IPS-18a (cell line): ENCODE measurements around the gene REPIN1.

ENCODE experiments used
- H3K27ac ChIP-seq: one replicate; pipeline ENCODE4 v1.5.1; 2013; ENCODE audit warnings: low read length
- H3K27me3 ChIP-seq: one replicate; pipeline ENCODE4 v1.6.1; 2013; ENCODE audit warnings: mild to moderate bottlenecking, low read length; ENCODE audit not compliant: control insufficient read depth, insufficient read depth
- H3K36me3 ChIP-seq: one replicate; pipeline ENCODE4 v1.6.1; 2013; ENCODE audit warnings: low read depth, low read length; ENCODE audit not compliant: control insufficient read depth
- H3K4me1 ChIP-seq: one replicate; pipeline ENCODE4 v1.6.1; 2013; ENCODE audit warnings: low read depth, low read length; ENCODE audit not compliant: control insufficient read depth
- H3K4me3 ChIP-seq: one replicate; pipeline ENCODE4 v1.5.1; 2013; ENCODE audit warnings: low read length
- H3K9ac ChIP-seq: one replicate; pipeline ENCODE4 v1.6.1; 2013; ENCODE audit warnings: mild to moderate bottlenecking, low read length, moderate library complexity
- H3K9me3 ChIP-seq: one replicate; pipeline ENCODE4 v1.6.1; 2013; ENCODE audit warnings: low read depth, low read length; ENCODE audit not compliant: control insufficient read depth

REPIN1 gene

DNA sequence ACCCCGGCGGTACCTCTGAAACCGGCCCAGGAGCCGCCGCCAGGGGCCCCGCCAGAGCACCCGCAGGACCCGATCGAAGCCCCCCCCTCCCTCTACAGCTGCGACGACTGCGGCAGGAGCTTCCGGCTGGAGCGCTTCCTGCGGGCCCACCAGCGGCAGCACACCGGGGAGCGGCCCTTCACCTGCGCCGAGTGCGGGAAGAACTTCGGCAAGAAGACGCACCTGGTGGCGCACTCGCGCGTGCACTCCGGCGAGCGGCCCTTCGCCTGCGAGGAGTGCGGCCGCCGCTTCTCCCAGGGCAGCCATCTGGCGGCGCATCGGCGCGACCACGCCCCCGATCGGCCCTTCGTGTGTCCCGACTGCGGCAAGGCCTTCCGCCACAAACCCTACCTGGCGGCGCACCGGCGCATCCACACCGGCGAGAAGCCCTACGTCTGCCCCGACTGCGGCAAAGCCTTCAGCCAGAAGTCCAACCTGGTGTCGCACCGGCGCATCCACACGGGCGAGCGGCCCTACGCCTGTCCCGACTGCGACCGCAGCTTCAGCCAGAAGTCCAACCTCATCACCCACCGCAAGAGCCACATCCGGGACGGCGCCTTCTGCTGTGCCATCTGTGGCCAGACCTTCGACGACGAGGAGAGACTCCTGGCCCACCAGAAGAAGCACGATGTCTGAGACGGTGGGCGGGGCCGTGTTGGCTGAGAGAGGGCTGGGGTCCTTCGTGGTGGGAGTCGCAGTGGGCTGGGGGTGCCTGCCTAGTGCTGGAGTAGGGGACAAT lies 3.8 kb downstream of the REPIN1 start:
- Histone ChIP-seq H3K9me3 (no peaks in the 10 kb centered on the region), H3K36me3 (peaks cover 40% of the 10 kb centered on the region), H3K4me1 (peaks cover 41% of the 10 kb centered on the region), H3K27me3 (no peaks in the 10 kb centered on the region), H3K27ac (no peak overlapping the region), H3K4me3 (no peak overlapping the region), H3K9ac (no peak overlapping the region)

DNA sequence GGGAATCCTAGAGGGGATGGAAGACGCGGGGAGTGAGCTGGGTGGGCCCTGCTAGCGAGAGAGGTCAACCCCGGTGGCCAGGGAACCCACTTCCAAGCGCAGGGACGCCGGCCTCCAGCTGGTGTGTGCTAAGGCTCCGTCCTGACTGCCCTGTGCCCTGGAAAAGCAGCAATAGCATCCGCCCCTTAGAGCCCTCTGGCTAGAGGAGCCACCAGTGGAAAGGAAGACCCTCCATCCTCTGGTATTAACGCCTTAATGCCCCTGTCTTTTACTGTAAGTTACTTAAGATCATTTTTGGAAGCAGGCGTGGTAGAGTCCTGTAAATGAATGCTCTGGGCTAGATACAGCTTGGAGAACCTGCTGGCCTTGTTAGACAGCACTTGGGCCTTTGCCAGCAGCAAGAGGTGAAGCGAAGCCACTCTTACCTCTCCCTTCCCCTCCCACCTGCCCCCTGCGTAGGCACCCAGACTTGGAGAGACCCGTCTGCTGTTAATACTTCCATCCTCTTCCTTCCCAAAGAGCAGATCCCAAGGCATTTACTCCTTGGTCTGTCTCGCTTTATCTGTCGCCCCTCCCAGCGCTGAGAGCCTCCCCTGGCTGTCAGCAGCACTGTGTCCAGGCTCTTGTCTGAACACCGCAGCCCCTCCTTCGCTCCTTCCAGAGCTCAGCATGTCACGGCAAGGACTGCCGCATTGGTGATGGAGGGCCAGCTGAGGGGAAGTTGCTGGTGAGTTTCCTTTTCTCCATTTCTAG lies 4.6 kb downstream of the REPIN1 start:
- H3K27ac ChIP-seq = no peak overlapping the region
- H3K36me3 ChIP-seq = peaks cover 40% of the 10 kb centered on the region
- no peaks in the 10 kb centered on the region for H3K9me3 ChIP-seq
- H3K4me3 ChIP-seq = no peak overlapping the region
- H3K27me3 ChIP-seq = no peaks in the 10 kb centered on the region
- H3K9ac ChIP-seq = no peak overlapping the region
- H3K4me1 ChIP-seq = peaks cover 42% of the 10 kb centered on the region

DNA sequence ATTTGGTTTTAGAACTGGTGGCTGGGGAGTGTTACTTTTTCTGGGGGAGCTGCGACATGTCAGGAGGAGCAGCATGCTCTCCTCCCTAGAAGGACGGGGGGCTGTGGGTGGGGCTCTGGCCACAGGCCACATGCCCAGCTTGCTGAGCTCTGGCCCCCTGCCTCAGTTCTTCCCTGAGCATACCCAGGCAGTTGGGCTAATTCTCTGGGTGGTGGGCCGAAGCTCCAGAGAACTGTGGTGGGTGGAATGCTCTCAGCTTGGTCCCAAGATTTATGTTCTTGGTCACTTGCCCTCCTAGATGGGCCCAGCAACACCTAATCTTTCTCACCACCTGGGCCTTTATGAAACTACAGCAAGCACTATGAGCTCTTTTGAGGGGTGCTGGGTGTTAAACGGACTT lies 5.4 kb downstream of the REPIN1 start:
- H3K27ac ChIP-seq = no peak overlapping the region
- H3K9ac ChIP-seq = no peak overlapping the region
- peaks cover 45% of the 10 kb centered on the region for H3K4me1 ChIP-seq
- no peak overlapping the region for H3K4me3 ChIP-seq
- no peaks in the 10 kb centered on the region for H3K9me3 ChIP-seq
- no peaks in the 10 kb centered on the region for H3K27me3 ChIP-seq
- H3K36me3 ChIP-seq = peaks cover 40% of the 10 kb centered on the region

DNA sequence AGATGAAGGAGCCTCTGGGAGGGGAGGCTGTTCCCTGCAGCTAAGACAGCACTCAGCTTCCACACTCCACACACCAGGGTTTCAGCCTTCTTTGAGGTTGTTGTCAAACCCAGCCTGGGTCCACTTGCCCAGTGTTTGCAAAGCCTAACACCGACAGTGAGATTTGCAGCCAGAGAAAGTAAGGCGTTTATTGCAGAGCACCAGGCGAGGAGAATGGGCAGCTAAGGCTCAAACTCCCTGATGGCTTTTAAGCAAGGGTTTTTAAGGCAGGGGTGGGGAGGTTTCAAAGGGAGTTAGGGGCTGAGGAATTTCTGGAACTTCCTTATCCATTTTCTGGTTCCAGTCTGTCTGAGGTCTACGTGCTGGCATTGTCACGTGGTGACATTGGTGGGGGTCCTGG lies 5.8 kb downstream of the REPIN1 start:
- Histone ChIP-seq H3K9ac (no peak overlapping the region), H3K27ac (no peak overlapping the region), H3K27me3 (no peaks in the 10 kb centered on the region), H3K9me3 (no peaks in the 10 kb centered on the region), H3K36me3 (peaks cover 40% of the 10 kb centered on the region), H3K4me1 (peaks cover 45% of the 10 kb centered on the region), H3K4me3 (no peak overlapping the region)

DNA sequence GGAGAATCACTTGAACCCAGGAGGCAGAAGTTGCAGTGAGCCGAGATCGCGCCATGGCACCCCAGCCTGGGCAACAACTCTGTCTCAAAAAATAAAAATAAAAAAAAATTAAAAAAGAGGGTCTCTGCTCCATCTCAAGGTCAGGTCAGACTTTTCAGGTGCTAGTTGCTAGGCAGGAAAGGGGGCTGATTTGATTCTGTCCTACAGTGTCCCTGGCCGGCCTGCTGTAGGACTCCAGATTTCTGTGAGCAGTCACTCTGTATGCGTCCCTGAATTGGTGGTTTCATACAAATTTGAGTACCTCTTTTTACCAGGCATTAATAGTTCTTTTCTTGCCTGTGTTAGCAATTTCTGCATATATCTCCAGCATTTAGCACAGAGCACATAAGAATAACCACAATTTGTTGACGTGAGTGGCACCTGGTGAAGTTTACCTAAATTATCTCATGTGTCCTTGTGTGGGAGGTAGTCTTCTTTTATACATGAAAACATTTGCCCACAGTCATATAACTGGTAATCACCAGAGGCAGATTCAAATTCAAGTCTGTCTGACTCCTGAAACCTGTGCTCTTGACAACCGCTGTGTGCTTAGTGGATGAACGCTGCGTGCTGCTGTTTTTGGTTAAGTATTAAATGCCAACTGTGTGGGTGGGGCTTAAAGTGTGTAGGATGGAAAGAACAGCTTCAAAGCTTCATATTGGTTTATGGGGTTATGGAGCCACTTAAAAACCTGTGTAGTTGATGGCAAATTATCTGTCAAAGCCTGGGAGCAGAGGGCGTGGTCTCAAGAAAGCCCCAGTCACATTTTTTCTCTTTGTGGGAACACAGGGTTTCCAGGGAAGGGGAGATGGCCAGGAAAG lies 7.3 kb downstream of the REPIN1 start:
- H3K36me3 ChIP-seq = peaks cover 30% of the 10 kb centered on the region
- no peak overlapping the region for H3K4me3 ChIP-seq
- H3K9me3 ChIP-seq = no peaks in the 10 kb centered on the region
- H3K27ac ChIP-seq = no peak overlapping the region
- peaks cover 42% of the 10 kb centered on the region for H3K4me1 ChIP-seq
- no peaks in the 10 kb centered on the region for H3K27me3 ChIP-seq
- H3K9ac ChIP-seq = no peak overlapping the region

DNA sequence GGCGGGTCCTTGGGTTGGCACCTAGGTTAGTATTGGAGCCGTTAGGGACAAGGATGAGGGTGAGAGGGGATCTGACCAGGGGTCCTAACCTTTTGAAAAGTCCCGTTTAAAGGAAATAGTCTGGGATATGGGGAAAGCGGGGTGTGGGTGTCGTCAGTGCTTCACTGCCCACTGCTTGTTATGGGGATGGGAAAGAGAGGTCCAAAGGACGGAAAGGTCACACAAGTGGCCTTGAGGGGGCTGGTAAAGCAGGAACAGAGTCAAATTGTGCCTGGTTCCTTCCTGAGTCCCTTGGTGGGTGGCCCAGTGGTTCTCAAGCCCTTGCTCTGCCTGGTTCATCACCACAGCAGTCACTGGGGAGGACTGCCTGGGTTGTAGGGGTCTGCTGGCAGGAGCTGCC lies 7.9 kb downstream of the REPIN1 start:
- no peaks in the 10 kb centered on the region for H3K27me3 ChIP-seq

DNA sequence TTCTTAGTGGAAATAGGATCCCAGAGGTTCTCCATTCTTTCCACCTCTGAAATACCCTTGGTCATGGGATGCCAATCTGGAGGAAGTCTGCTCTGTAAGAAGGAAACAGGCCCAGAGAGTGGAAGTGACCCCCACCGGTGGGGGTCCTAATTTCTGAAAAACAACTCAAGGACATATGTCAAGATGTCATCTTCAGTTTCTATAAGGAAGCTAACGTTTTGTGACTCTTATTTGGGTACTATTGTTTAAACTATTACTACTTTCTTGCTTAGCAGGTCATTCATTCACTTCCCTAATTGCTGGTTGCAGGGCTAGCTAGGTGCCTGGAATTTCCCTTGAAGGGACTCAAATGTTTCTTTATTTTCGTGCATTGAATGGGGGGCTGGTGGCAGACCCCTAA lies 8.6 kb downstream of the REPIN1 start:
- no peak overlapping the region for H3K4me3 ChIP-seq
- no peaks in the 10 kb centered on the region for H3K27me3 ChIP-seq
- no peaks in the 10 kb centered on the region for H3K9me3 ChIP-seq
- H3K4me1 ChIP-seq = peaks cover 45% of the 10 kb centered on the region
- H3K9ac ChIP-seq = peak overlapping the region; percentile 94
- no peak overlapping the region for H3K27ac ChIP-seq
- peaks cover 21% of the 10 kb centered on the region for H3K36me3 ChIP-seq

More for the DNA sequence above, 7.9 kb downstream of the REPIN1 start:
- H3K27ac ChIP-seq = no peak overlapping the region
- H3K4me3 ChIP-seq = no peak overlapping the region
- peaks cover 25% of the 10 kb centered on the region for H3K36me3 ChIP-seq
- peaks cover 45% of the 10 kb centered on the region for H3K4me1 ChIP-seq
- no peaks in the 10 kb centered on the region for H3K9me3 ChIP-seq
- H3K9ac ChIP-seq = no peak overlapping the region

DNA sequence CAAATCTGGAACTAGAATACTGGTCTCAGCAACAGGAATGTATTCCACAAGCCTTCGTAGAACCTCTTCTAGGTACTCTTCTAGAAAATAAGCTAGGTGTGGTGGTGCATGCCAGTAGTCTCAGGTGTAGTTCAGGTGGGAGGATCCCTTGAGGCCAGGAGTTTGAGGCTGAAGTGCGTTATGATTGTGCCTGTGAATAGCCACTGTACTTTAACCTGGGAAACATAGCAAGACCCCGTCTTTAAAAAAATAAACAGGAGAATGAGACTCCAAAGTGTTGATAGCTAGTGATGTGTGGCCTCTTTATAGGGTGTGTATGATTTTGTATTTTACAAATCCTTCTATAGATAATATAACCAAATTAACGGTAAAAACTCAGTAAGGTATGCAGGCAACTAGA lies 9.0 kb downstream of the REPIN1 start:
- no peaks in the 10 kb centered on the region for H3K27me3 ChIP-seq
- H3K36me3 ChIP-seq = peaks cover 19% of the 10 kb centered on the region
- H3K27ac ChIP-seq = peak overlapping the region; percentile 94
- H3K4me3 ChIP-seq = peak overlapping the region; percentile 79
- H3K4me1 ChIP-seq = peaks cover 47% of the 10 kb centered on the region
- no peaks in the 10 kb centered on the region for H3K9me3 ChIP-seq
- H3K9ac ChIP-seq = peak overlapping the region; percentile 94

DNA sequence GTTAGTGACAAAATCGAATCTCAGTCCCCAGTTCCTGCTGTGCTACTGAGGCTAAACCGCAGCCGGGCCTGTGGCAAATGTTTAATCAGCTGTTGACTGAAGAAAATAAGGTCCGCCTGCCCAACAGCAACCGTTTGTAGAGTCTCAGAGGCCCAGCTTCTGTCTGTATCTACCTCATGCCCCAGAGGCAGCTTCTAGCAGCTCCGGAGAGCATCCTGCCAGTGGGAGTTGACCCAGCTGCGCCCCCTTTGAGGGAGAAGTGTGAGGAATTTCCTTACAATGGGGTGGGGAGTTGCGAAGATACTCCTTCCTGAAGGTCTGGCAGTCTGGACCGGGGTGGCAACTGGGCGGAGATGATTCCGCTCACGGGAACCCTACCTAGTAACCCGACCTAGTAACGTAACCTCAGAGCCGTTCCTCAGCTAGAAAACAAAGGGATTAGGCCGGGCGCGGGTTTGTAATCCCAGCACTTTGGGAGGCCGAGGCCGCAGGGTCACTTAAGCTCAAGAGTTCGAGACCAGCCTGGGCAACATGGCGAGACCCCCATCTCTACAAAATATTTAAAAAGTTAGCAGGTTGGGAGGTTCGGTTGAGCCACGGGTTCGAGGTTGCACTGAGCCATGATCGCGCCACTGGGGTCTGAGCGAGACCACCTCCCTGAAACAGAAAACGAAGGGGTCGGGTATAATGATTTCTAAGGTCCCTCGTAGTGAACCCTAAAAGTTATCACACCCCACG lies 9.7 kb downstream of the REPIN1 start:
- Histone ChIP-seq H3K4me1 (peaks cover 53% of the 10 kb centered on the region), H3K9ac (peak overlapping the region; percentile 94), H3K27me3 (no peaks in the 10 kb centered on the region), H3K9me3 (no peaks in the 10 kb centered on the region), H3K27ac (peak overlapping the region; percentile 94), H3K36me3 (peaks cover 15% of the 10 kb centered on the region), H3K4me3 (peak overlapping the region; percentile 79)

DNA sequence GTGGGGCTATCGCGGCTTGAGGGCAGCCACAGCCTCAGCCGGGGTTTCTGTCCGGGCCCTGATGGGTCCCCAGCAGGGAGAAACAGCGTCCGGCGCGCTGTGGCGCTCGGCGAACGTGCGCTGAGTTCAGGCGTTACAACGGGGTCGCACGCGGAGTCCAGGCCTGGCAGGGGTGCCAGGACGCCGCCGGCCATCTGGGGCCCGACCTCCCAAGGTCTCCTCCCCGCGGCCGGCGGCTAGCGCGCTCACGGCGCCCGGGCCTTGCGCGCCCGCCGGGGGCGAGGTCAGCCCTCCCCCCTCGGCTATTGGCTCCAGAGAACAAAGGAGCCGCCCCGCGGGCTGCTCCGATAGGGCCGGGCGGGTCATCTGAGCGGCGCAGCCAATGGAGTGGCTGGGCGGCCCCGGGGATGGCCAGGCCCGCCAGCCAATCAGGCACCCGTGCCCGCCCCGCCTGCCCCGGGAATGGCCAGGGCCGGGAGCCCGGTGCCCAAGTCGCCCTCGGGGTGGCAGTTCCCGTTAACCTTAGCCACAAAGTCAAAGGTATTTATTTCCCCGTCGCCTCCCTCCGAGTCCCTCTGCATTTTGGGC lies 10.3 kb downstream of the REPIN1 start, which contains the start of gene ZNF775:
TSS of gene ZNF775 (plus strand) at position 478 of the 588 bp plus-strand sequence. CDS start 9,141 bp downstream, outside the sequence.
- Histone ChIP-seq H3K9ac (peak within 1 kb of the TSS; percentile 94), H3K4me3 (peak within 1 kb of the TSS; percentile 79), H3K27me3 (no peaks in the 10 kb centered on the region), H3K4me1 (peaks cover 52% of the 10 kb centered on the region), H3K36me3 (peaks cover 8% of the 10 kb centered on the region), H3K27ac (peak within 1 kb of the TSS; percentile 94), H3K9me3 (no peaks in the 10 kb centered on the region)
